Activated CD8-positive, alpha-beta memory T cell treated with anti-CD3 and anti-CD28 coated beads, Interleukin-2, amount 50 U/mL, for 24 hours (primary cell): ENCODE results near the gene MPV17.
"Not testable (repeated sequence)": the region's sequence is repeated elsewhere in the genome, so short reads cannot be mapped to it uniquely, and the experiment has no call there.

Experiments used
- DNase-seq: peaks from one replicate; pipeline ENCODE4 v3.0.0-alpha.2; 2020; ENCODE audit errors: extremely low read depth

MPV17 gene

GRCh38 chr2:27298391-27299080 lies 24.4 kb downstream of the MPV17 start:
- DNase-seq: no peak

GRCh38 chr2:27297195-27297594 lies 25.7 kb downstream of the MPV17 start:
- DNase-seq: no peak

- no peak for DNase-seq
Measured at GRCh38 chr2:27296481-27296880, 26.4 kb downstream of the MPV17 start.

GRCh38 chr2:27294928-27295327 lies 28.0 kb downstream of the MPV17 start:
- no peak for DNase-seq

GRCh38 chr2:27291865-27292264 lies 31.0 kb downstream of the MPV17 start:
- no peak for DNase-seq

- DNase-seq: no peak
Measured at GRCh38 chr2:27290549-27290948, 32.3 kb downstream of the MPV17 start.

- no peak for DNase-seq
Measured at GRCh38 chr2:27288610-27289009, 34.3 kb downstream of the MPV17 start.

GRCh38 chr2:27285481-27285880 lies 37.4 kb downstream of the MPV17 start:
- no peak for DNase-seq

GRCh38 chr2:27284996-27285395 lies 37.9 kb downstream of the MPV17 start:
- no peak for DNase-seq

- DNase-seq: no peak
Measured at GRCh38 chr2:27282892-27283291, 40.0 kb downstream of the MPV17 start.

GRCh38 chr2:27281855-27282559 lies 40.9 kb downstream of the MPV17 start, which contains the start of gene TRIM54:
TSS of gene TRIM54 (plus strand) at chr2:27282429. CDS start at chr2:27282732, 303 bp downstream.
- no peak for DNase-seq

GRCh38 chr2:27281442-27281841 lies 41.5 kb downstream of the MPV17 start:
- DNase-seq: no peak

GRCh38 chr2:27280826-27281225 lies 42.1 kb downstream of the MPV17 start:
- DNase-seq: no peak

GRCh38 chr2:27278010-27278409 lies 44.9 kb downstream of the MPV17 start:
- no peak for DNase-seq

- DNase-seq: no peak
Measured at GRCh38 chr2:27275211-27276150, 47.4 kb downstream of the MPV17 start, which contains the start of gene DNAJC5G. TSS of gene DNAJC5G (plus strand) at chr2:27275433. CDS start at chr2:27276729, 1,296 bp downstream.

GRCh38 chr2:27272537-27273522 lies 50.1 kb downstream of the MPV17 start:
- not testable (repeated sequence) for DNase-seq

GRCh38 chr2:27271631-27272340 lies 51.1 kb downstream of the MPV17 start:
- DNase-seq: no peak

GRCh38 chr2:27270670-27271069 lies 52.2 kb downstream of the MPV17 start:
- no peak for DNase-seq

- no peak for DNase-seq
Measured at GRCh38 chr2:27270131-27270530, 52.8 kb downstream of the MPV17 start.

- not testable (repeated sequence) for DNase-seq
Measured at GRCh38 chr2:27268296-27268695, 54.6 kb downstream of the MPV17 start.
